HG03432 (cell line): ENCODE measurements around the gene TNFRSF4.

Experiments used
- ATAC-seq: cut with Tn5 transposase; IDR thresholded peaks from one replicate; pipeline ENCODE4 v1.9.1; 2021; ENCODE audit warnings: mild to moderate bottlenecking, moderate library complexity; ENCODE audit not compliant: unreplicated experiment

Gene TNFRSF4

GRCh38 chr1:1245817-1246576, 32.0 kb upstream of the TNFRSF4 start:
- no peak for ATAC-seq

GRCh38 chr1:1245178-1245816, 31.3 kb upstream of the TNFRSF4 start:
- ATAC-seq = no peak

GRCh38 chr1:1244192-1244811, 30.3 kb upstream of the TNFRSF4 start:
- no peak for ATAC-seq

GRCh38 chr1:1243807-1244191, 29.8 kb upstream of the TNFRSF4 start:
- ATAC-seq = no peak

- ATAC-seq = no peak
These were observed 29.3 kb upstream of the TNFRSF4 start for GRCh38 chr1:1243266-1243660.

- ATAC-seq = no peak
These were observed 28.7 kb upstream of the TNFRSF4 start for GRCh38 chr1:1242461-1243265.

- ATAC-seq = no peak
These were observed 27.8 kb upstream of the TNFRSF4 start for GRCh38 chr1:1241588-1242219.

GRCh38 chr1:1240822-1241587, 27.1 kb upstream of the TNFRSF4 start:
- no peak for ATAC-seq

- no peak for ATAC-seq
These were observed 26.4 kb upstream of the TNFRSF4 start for GRCh38 chr1:1240348-1240732.

- no peak for ATAC-seq
These were observed 25.8 kb upstream of the TNFRSF4 start for GRCh38 chr1:1239614-1240347.

GRCh38 chr1:1239227-1239613, 25.3 kb upstream of the TNFRSF4 start:
- ATAC-seq = no peak

- no peak for ATAC-seq
These were observed 24.8 kb upstream of the TNFRSF4 start for GRCh38 chr1:1238702-1239178.

- no peak for ATAC-seq
These were observed 24.1 kb upstream of the TNFRSF4 start for GRCh38 chr1:1237874-1238701.

- ATAC-seq = no peak
These were observed 23.3 kb upstream of the TNFRSF4 start for GRCh38 chr1:1236945-1237873.

GRCh38 chr1:1236176-1236763, 22.3 kb upstream of the TNFRSF4 start:
- ATAC-seq = no peak

- no peak for ATAC-seq
These were observed 21.2 kb upstream of the TNFRSF4 start for GRCh38 chr1:1235016-1235744.
